ENCODE data around the gene MARCHF6. TPM values are rescaled to one million over a fixed set of nuclear protein-coding genes. Genes with fewer than 3 reads are reported as not detected.

Gene MARCHF6
- total and polyA plus RNA-seq, 9 donors: 59.0 to 225 (median 146) TPM

DNA sequence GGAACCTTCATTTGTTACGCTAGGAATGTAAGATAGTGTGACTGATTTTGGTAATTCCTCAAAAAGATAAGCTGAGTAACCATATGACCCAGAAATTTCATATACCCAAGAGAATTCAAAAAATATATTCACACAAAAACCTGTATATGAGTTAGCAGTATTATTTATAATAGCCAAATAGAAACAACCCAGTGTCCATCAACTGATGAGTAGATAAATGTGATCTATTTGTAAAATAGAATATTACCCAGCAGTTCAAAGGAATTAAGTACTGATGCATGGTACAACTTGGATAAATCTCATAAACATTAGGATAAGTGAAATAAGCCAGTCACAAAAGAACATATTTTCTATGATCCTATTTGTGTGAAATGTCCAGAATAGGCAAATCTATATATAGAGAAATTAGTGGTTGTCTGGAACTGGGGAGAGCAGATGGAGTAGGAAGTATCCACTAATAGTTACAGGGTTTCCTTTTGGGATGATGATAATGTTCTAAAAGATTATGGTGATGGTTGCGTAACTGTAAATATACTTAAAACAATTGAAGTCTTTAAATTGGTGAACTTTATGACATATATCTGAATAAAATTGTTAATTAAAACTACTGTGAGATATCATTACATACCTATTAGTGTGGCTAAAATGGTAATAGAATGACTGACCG is 10.2 kb downstream of the MARCHF6 start:
- 93 to 96% (median 94%) methylated on average over 3 of the region's 3 CpGs for WGBS, 3 donors
- intact Hi-C loops (cut with DNase I): loop anchor here in 1 of 4 donors (10.0 kb wide), 1 partner anchor 71 kb away; no protein-coding TSS in a partner anchor

DNA sequence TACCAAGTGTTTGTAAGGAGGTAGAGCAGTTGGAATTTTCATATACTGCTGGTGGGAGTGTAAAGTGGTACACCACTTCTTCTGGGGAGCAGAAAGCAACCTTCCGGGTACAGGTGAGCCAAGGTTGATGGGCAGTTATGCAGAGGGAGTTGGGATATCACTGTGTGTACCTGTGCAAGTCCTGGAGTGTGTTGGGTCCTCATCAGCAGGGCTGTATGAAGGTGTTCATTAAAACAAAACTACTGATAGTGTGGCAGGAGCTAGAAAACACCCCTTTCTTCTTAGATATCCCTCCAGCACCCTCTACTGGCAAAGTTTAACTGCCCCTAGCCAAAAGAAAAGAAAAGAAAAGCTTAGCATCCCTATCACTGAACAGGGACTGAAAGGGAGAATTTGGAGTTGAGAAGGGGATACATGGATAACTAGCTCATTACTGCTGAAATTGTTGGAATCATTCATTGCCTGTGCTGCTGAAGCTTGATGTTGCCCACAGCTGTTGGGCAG is 10.7 kb downstream of the MARCHF6 start:
- H3K4me3 ChIP-seq: no peak overlapping the region
- TF ChIP-seq POLR2A (IDR thresholded peaks at IDR 0.05): no peak
- TF ChIP-seq, protein P1, sequence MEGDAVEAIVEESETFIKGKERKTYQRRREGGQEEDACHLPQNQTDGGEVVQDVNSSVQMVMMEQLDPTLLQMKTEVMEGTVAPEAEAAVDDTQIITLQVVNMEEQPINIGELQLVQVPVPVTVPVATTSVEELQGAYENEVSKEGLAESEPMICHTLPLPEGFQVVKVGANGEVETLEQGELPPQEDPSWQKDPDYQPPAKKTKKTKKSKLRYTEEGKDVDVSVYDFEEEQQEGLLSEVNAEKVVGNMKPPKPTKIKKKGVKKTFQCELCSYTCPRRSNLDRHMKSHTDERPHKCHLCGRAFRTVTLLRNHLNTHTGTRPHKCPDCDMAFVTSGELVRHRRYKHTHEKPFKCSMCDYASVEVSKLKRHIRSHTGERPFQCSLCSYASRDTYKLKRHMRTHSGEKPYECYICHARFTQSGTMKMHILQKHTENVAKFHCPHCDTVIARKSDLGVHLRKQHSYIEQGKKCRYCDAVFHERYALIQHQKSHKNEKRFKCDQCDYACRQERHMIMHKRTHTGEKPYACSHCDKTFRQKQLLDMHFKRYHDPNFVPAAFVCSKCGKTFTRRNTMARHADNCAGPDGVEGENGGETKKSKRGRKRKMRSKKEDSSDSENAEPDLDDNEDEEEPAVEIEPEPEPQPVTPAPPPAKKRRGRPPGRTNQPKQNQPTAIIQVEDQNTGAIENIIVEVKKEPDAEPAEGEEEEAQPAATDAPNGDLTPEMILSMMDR (IDR thresholded peaks at IDR 0.05): no peak
- H3K4me1 ChIP-seq (ENCODE audit: insufficient read depth): peaks cover 16% of the 10 kb centered on the region
- intact Hi-C loops (cut with DNase I): loop anchor here in 1 of 4 donors (10.0 kb wide), 1 partner anchor 71 kb away; no protein-coding TSS in a partner anchor
- no peaks in the 10 kb centered on the region for H3K36me3 ChIP-seq
- DNase-seq: no peak
- 83 to 96% (median 95%) methylated on average over 1 of the region's 1 CpG for WGBS, 3 donors
- no peak overlapping the region for H3K27ac ChIP-seq
- H3K27me3 ChIP-seq: no peaks in the 10 kb centered on the region
- H3K9me3 ChIP-seq: no peaks in the 10 kb centered on the region

More for the DNA sequence above, 10.2 kb downstream of the MARCHF6 start:
- H3K9me3 ChIP-seq: no peaks in the 10 kb centered on the region
- H3K27ac ChIP-seq: no peak overlapping the region
- TF ChIP-seq EP300 (IDR thresholded peaks at IDR 0.05) (no peak), POLR2A (IDR thresholded peaks at IDR 0.05) (no peak)
- TF ChIP-seq, protein P1 (IDR thresholded peaks at IDR 0.05): no peak
- no peaks in the 10 kb centered on the region for H3K36me3 ChIP-seq
- no peak for DNase-seq
- H3K4me1 ChIP-seq (ENCODE audit: insufficient read depth): peaks cover 14% of the 10 kb centered on the region
- no peak overlapping the region for H3K4me3 ChIP-seq
- no peaks in the 10 kb centered on the region for H3K27me3 ChIP-seq

DNA sequence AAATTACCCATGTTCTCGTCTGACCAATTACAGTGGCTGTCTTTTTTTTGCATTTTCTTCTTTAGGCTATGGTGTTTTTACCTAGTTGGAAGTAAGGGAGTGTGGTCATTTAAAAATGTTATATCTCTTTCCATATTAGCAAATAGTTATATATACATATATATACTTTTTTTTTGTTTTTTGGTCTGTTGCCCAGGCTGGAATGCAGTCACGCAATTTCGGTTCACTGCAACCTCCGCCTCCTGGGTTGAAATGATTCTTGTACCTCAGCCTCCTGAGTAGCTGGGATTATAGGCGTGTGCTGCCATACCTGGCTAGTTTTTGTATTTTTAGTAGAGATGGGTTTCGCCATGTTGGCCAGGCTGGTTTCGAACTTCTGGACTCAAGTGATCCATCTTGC is 12.3 kb downstream of the MARCHF6 start:
- TF ChIP-seq EP300 (IDR thresholded peaks at IDR 0.05) (no peak), POLR2A (IDR thresholded peaks at IDR 0.05) (no peak)
- TF ChIP-seq, protein P1 (IDR thresholded peaks at IDR 0.05): no peak
- no peaks in the 10 kb centered on the region for H3K9me3 ChIP-seq
- DNase-seq: no peak
- no peaks in the 10 kb centered on the region for H3K27me3 ChIP-seq
- peaks cover 16% of the 10 kb centered on the region for H3K4me1 ChIP-seq (ENCODE audit: insufficient read depth)
- H3K36me3 ChIP-seq: no peaks in the 10 kb centered on the region
- 90 to 93% (median 91%) methylated on average over 7 of the region's 7 CpGs for WGBS, 3 donors
- intact Hi-C loops (cut with DNase I): loop anchor here in 1 of 4 donors (10.0 kb wide), 1 partner anchor 69 kb away; no protein-coding TSS in a partner anchor
- H3K4me3 ChIP-seq: no peak overlapping the region
- no peak overlapping the region for H3K27ac ChIP-seq

GRCh38 chr5:10366310-10367272 is 13.1 kb downstream of the MARCHF6 start:
- no peak overlapping the region for H3K27ac ChIP-seq

More at GRCh38 chr5:10366310-10367272, 13.1 kb downstream of the MARCHF6 start:
- peaks cover 16% of the 10 kb centered on the region for H3K4me1 ChIP-seq (ENCODE audit: insufficient read depth)
- no peak for DNase-seq
- TF ChIP-seq, protein P1 (IDR thresholded peaks at IDR 0.05): no peak
- TF ChIP-seq POLR2A (IDR thresholded peaks at IDR 0.05) (no peak), EP300 (IDR thresholded peaks at IDR 0.05) (no peak)
- H3K36me3 ChIP-seq: no peaks in the 10 kb centered on the region
- WGBS, 3 donors: 27 to 33% (median 27%) methylated on average over 11 of the region's 11 CpGs
- intact Hi-C loops (cut with DNase I): loop anchor here in 1 of 4 donors (10.0 kb wide), 1 partner anchor 68 kb away; no protein-coding TSS in a partner anchor
- no peak overlapping the region for H3K4me3 ChIP-seq
- no peaks in the 10 kb centered on the region for H3K9me3 ChIP-seq
- no peaks in the 10 kb centered on the region for H3K27me3 ChIP-seq
